ENCODE data around the gene OR52I1.

Gene OR52I1

DNA sequence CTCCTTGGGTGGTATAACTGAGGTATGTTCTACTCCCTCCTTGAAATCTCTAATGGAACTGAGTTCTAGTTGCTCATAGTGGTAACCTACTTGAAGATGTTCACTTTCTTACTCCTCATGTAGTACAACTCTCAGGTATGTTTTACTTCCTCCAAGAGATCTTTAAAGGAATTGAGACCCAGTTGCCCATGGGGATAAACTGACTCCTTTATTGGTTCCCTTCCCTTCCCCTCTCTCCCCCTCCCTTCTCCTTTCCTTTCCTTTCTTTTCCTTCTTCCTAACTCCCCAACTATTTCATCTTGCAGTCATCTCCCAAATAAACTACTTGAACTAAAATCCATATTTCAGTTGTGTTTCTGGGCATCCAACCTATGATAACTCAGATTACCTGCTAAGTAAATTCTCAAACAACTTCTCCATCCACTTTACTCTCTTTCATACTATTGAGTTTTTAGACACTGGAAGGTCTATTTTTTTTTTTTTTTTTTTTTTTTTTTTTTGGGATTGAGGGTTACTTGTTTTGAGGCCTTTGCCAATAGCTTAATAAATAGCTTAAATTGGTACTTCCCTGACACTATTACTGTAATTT, 22.1 kb downstream of the OR52I1 start:
- no peak for DNase-seq

DNA sequence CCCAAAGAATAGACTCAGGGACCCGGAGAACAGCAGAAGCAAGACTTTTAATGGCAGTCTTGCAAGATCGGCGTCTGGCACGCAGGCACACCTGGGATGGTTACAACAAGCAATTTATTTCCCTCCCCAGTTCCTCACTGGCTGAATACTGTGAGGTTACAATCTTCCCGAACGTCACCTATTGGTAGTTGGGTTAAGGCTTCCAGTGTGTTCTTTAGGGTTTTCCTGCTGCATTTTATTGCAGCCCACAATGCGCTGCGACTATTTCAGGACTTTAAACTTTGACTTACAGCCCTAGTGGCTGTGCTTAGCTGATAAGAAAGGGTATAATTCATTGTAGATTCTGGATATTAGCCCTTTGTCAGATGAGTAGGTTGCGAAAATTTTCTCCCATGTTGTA, 25.7 kb downstream of the OR52I1 start:
- no peak for DNase-seq

DNA sequence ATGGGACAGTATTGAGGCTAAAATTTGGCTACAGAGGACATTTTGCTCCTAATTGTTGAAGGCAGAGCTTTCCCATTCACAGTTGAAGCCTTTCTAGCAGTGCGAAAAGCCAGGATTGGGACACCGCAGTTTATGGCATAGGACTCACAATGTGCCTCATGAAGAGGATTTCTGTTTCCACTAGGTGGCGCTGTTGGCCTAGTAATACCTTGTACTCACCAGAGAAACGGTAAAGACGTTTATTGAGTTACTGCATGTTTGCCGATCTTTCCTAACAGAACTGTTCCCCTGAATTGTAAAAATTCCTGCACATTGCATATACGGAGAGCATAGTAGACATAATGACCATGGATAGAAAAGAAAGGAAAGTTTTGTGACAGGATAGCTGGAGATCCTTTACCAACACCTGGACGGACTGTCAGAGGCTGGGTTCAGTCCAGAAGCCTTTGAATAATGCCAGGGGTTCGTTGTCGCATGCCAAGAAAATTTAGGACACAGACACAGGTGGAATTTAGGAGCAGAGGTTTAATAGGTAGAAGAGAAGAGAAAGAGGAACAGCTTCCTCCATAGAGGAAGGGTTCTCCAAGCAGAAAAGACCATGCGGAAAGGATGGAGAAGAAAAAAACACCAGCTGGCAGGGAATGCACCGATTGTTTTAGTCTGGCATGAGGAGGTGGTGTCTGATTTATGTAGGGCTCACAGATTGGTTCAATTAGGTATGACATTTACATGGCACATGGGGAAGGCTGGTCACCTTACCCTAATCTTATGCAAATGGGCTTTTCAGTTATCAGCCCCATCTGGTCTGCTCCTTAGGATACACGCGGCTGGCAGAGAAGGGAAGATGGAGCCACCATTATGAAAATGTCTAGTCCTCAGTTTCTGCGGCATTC, 32.6 kb downstream of the OR52I1 start:
- no peak for DNase-seq

DNA sequence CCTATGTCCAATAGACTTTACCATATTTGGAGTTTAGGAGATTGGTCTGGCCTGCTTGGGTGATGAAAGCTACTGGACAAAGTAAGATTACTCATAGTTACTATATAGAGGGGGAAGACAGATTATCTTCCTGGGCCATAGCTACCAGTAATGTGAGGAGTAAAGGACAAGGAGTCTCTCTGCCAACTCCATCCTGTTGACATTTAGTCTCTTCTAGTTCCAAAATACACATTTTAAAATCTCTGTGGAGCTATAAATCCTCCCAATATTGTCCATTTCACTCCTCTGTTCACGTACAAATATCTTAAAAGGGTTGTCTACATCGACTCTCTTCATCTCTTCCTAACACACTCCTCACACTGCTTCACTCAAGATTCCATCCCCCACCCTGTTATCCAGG, 42.3 kb downstream of the OR52I1 start:
- DNase-seq, result no peak

DNA sequence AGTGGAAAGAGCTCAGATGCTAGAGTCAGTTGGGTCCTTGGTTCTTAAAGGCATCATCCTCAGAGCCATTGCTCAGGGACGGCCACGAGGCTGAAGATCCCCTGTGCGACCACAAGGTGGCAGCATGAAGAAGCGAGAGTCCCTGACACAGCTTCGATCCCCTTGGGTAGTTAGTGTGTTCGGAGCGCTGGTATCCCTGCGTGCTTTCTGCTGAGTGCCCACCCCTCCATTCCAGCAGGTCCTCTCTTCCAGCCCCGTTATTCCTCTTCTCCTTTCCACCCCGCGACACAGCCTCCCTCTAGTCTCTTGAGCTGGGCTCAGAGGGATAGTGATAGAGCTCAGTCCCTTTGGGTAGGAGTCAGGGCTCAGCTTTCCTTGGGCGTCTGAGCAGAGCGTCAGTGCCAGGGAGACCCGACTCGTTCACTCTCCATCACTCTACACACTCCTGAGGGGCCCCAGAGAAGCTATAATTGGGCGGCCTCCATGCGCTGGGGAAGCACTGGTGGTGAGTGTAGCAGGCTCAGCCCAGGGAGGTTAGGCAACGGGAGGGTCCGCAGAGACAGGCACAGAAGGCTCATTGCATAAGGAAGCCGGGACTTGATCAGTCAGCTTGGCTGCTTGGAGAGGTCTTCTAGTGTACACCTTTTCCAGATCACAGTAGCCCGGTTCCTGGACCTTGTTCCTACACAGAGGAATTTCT, 43.3 kb downstream of the OR52I1 start, which contains the start of gene OR51D1:
OR51D1 (plus strand) TSS at position 516 of the 700 bp plus-strand sequence. CDS start 2,314 bp downstream, outside the sequence.
- DNase-seq, result peak; percentile 33

DNA sequence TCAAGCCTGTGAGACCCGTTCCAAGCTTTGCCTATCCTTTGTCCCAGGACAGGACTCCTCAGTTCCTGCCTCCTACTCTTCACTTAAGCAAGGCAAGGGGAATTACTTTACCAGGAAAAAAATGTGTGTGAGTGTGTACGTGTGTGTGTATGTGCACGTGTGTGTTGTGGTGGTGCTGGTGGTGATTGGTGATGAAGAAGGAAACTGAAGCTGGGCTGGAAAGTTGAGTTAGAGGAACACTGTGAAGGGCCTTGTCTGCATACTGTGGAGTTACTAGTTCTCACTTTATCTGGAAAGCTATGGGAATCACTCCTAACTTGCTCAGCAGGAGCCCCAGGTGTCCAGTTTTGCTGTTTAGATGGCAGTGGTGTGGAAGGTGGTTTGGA, 43.8 kb downstream of the OR52I1 start:
- no peak for DNase-seq

DNA sequence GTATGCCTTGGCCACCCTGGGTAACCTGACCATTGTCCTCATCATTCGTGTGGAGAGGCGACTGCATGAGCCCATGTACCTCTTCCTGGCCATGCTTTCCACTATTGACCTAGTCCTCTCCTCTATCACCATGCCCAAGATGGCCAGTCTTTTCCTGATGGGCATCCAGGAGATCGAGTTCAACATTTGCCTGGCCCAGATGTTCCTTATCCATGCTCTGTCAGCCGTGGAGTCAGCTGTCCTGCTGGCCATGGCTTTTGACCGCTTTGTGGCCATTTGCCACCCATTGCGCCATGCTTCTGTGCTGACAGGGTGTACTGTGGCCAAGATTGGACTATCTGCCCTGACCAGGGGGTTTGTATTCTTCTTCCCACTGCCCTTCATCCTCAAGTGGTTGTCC, 46.1 kb downstream of the OR52I1 start:
- no peak for DNase-seq

DNA sequence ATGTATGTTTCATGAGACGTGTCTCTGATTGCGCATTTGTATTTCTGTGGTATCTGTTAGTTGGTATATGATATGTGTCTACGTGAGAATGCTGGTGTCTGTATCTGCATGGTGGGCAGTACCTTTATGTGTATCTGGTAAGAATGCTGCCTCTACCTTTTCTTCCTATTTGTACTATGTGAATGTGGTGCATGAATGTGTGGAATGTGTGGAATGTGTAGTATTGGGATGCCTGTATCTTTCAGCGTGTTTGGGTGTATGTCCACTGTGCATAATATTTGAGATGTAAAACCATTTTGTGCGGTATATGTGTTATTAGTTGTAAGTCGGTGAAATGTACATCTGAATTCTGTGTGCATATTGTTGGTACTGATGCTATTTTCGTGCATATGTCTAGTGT, 47.7 kb downstream of the OR52I1 start:
- no peak for DNase-seq

DNA sequence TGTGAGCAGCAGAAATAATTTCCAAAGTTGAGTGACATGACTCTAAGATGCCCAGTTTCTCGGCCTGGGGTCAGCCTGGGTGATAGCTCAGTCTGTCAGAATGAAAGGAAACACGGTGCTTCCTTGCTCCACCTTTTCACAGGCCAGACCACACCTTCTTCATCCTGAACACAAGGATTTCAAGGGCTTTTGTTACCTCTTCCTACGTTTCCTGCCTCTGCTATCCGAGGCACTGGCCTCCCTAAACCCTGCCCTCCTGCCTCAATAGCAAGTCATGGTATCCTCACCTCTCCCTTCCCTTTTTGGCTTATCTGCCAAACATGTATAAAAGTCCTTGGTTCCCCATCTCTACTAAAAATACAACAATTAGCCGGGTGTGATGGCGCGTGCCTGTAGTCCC, 48.2 kb downstream of the OR52I1 start:
- DNase-seq, result no peak

DNA sequence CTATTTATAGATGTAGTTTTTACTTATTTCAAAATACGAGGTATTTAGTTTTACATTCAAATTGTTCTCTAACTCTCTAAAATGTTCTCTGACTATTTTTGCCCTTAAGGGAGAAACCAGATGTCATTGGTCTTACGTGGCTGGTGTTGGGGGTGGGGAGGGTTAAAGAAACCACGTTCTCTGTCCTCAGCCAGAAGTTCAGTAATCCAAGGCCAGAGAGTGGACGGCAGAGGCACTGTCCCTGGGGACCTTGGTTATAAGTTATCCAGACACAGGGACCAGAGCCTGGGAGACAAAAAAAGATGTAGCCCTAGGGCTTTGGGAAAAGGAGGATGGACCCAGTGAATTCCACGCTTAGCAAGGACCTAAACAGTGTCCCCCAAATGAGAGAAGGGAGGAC, 49.2 kb downstream of the OR52I1 start:
- no peak for DNase-seq

DNA sequence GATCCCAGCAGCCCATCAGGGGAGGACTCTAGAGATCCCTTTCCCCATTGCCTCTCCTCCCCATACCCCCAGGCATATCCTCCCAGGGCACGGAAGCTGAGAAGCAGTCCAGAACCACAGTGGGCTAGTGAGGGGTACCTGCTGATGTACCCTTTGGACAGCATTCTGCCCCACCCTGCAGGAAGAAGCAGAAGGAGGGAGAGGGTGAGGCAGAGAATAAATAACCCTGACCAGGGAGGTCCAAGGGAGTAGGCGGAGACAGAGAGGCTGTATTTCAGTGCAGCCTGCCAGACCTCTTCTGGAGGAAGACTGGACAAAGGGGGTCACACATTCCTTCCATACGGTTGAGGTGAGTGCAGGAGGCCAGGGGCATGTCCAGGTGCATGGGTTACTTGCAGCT, 49.8 kb downstream of the OR52I1 start, which contains the start of gene OR51E1:
OR51E1 (plus strand) TSS at position 301 of the 400 bp plus-strand sequence. CDS start 8,545 bp downstream, outside the sequence.
- DNase-seq, result no peak

DNA sequence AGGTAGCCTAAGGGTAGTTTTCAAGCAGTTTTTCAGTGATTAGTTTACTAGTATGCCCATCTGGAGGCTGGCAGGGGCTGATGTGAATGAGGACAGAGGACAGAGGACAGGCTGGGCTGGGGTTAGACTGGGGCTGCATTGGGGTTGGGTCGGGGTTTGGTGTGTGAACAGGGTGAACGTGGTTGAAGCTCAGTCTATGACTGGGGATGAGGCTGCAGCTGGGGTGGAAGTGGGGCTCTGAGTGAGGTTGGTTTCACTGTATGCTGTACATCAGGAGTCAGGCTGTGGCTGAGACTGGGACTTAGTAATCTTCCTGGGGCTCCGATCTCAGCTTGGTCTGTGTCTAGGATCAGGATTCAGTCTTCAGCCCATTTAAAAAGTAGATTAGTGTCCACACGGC, 50.4 kb downstream of the OR52I1 start:
- DNase-seq, result no peak

All from NCI-H1436 treated with DMSO at 0.1 percent for 48 hours (cell line).